Fibroblast of lung (primary cell): Measurements from ENCODE around the gene FOXC1. TPM values are rescaled to one million over a fixed set of nuclear protein-coding genes. Genes with fewer than 3 reads are reported as not detected.

Source experiments
- DNase-seq, 2 donors: peaks; one replicate each; pipeline versions ENCODE4 v3.0.0 to v3.0.0-alpha.2; 2010; ENCODE audit warnings: low read depth in 2 of 2
- H2AFZ ChIP-seq: 2 replicates; pipeline ENCODE4 v1.5.1; 2012; ENCODE audit warnings: low read length, control low read depth, inconsistent platforms
- H3K27ac ChIP-seq: 2 replicates; pipeline ENCODE4 v1.5.1; 2011; ENCODE audit warnings: low read length, control low read depth; ENCODE audit not compliant: insufficient read depth
- H3K27me3 ChIP-seq: 2 replicates; pipeline ENCODE4 v1.5.1; 2011; ENCODE audit warnings: mild to moderate bottlenecking, low read length; ENCODE audit not compliant: control insufficient read depth, insufficient read depth
- H3K36me3 ChIP-seq: 2 replicates; pipeline ENCODE4 v1.5.1; 2011; ENCODE audit warnings: low read length; ENCODE audit not compliant: control insufficient read depth, insufficient read depth
- H3K4me1 ChIP-seq: 2 replicates; pipeline ENCODE4 v1.5.1; 2011; ENCODE audit warnings: low read length; ENCODE audit not compliant: control insufficient read depth, insufficient read depth; ENCODE audit errors: extremely low read depth
- H3K4me2 ChIP-seq: 2 replicates; pipeline ENCODE4 v1.5.1; 2011; ENCODE audit warnings: low read length, control low read depth; ENCODE audit not compliant: insufficient read depth; ENCODE audit errors: extremely low read depth
- H3K4me3 ChIP-seq, 4 experiments: fragments of 200-600 bp in 1 of 4; sonication (generic) in 1 of 4; replicated peaks in 1 of 4; 2 replicates each; pipeline ENCODE4 v1.5.1; 2011 to 2016; ENCODE audit warnings: low read length in 4 of 4, low read depth in 3 of 4, mild to moderate bottlenecking in 3 of 4, control low read depth in 2 of 4, inconsistent platforms in 1 of 4, mixed read lengths in 1 of 4; ENCODE audit not compliant: insufficient read depth in 1 of 4; ENCODE audit errors: control extremely low read depth in 1 of 4
- H3K79me2 ChIP-seq: 2 replicates; pipeline ENCODE4 v1.5.1; 2012; ENCODE audit warnings: mild to moderate bottlenecking, low read length, inconsistent platforms; ENCODE audit not compliant: control insufficient read depth, insufficient read depth
- H3K9ac ChIP-seq: 2 replicates; pipeline ENCODE4 v1.5.1; 2011; ENCODE audit warnings: mild to moderate bottlenecking, low read length, control low read depth; ENCODE audit not compliant: insufficient read depth
- H3K9me3 ChIP-seq: 2 replicates; pipeline ENCODE4 v1.5.1; 2012; ENCODE audit warnings: low read depth, low read length; ENCODE audit not compliant: control insufficient read depth, insufficient read depth
- H4K20me1 ChIP-seq: 2 replicates; pipeline ENCODE4 v1.5.1; 2011; ENCODE audit warnings: low read length; ENCODE audit not compliant: control insufficient read depth, insufficient read depth; ENCODE audit errors: extremely low read depth
- EZH2 ChIP-seq: IDR thresholded peaks from 2 replicates; pipeline ENCODE4 v1.5.1; 2012; ENCODE audit warnings: low read length, control low read depth, mild to moderate bottlenecking; ENCODE audit errors: missing control alignments
- polyA plus RNA-seq, 2 donors: library from polyadenylated mRNA; depleted of rRNA in 1 of 2; stranded (reverse) in 1 of 2; unstranded in 1 of 2; fragments of >200 nt; gene quantifications; 2 replicates each; pipeline ENCODE4 v1.2.1, GENCODE V29; 2011 to 2012; ENCODE audit warnings: missing spikeins in 1 of 2
- total RNA-seq: library from RNA; depleted of rRNA; stranded (reverse); fragments of >200 nt; gene quantifications from 2 replicates; pipeline ENCODE4 v1.2.1, GENCODE V29; 2014
- TF ChIP-seq, protein P1 (sequence below), 2 donors: IDR thresholded peaks in 1 of 2; conservative IDR thresholded peaks in 1 of 2; 1 replicate in 1 of 2; 2 replicates in 1 of 2; pipeline ENCODE4 v1.5.1; 2011 to 2012; ENCODE audit warnings: low read length in 2 of 2, control low read depth in 1 of 2, inconsistent platforms in 1 of 2, low read depth in 1 of 2, mild to moderate bottlenecking in 1 of 2

FOXC1 gene
- total and polyA plus RNA-seq, 2 donors (not counting 1 experiment from before 2014, with no cell fraction given) = 0.66 to 2.3 TPM

DNA sequence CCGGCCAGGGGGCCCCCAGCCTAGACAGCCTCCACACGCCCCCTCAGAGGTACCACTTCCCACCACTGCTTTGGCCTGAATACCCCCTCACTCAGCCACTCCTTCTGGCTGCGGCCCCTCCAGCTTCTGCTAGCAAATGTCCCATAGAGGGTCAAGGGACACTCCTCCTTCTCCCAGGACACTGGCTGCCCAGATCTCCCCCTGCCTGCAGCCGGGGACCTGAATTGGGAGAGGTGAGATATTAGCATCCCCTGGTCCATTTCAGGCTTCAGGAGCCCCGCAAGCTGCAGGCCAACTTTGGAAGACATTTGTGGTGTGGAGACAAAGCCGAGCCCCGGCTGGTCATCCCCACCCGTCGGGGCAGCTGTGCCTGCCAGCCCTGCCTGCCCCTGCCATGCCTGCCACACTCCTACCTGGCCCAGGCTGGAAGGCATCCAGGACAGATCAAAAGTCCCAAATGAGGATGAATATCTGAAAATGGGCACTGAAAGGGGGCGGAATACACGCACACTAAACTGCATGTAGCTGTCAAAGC is 32.5 kb upstream of the FOXC1 start:
- Histone ChIP-seq H2AFZ (no peak overlapping the region), H3K27ac (no peak overlapping the region), H3K4me2 (no peak overlapping the region), H3K4me3 (no peak overlapping the region), H3K27me3 (no peaks in the 10 kb centered on the region), H3K36me3 (no peaks in the 10 kb centered on the region), H3K4me1 (peaks cover 2% of the 10 kb centered on the region), H3K9ac (no peak overlapping the region), H3K9me3 (no peaks in the 10 kb centered on the region), H3K79me2 (no peaks in the 10 kb centered on the region), H4K20me1 (no peaks in the 10 kb centered on the region)
- no peak for TF ChIP-seq EZH2
- TF ChIP-seq, protein P1, sequence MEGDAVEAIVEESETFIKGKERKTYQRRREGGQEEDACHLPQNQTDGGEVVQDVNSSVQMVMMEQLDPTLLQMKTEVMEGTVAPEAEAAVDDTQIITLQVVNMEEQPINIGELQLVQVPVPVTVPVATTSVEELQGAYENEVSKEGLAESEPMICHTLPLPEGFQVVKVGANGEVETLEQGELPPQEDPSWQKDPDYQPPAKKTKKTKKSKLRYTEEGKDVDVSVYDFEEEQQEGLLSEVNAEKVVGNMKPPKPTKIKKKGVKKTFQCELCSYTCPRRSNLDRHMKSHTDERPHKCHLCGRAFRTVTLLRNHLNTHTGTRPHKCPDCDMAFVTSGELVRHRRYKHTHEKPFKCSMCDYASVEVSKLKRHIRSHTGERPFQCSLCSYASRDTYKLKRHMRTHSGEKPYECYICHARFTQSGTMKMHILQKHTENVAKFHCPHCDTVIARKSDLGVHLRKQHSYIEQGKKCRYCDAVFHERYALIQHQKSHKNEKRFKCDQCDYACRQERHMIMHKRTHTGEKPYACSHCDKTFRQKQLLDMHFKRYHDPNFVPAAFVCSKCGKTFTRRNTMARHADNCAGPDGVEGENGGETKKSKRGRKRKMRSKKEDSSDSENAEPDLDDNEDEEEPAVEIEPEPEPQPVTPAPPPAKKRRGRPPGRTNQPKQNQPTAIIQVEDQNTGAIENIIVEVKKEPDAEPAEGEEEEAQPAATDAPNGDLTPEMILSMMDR (conservative IDR thresholded peaks at IDR 0.05 in 1 of 2, IDR thresholded peaks at IDR 0.05 in 1 of 2; ENCODE audit: low read depth in 1 of 2, low read length in 2 of 2) = no peak
- no peak for DNase-seq

DNA sequence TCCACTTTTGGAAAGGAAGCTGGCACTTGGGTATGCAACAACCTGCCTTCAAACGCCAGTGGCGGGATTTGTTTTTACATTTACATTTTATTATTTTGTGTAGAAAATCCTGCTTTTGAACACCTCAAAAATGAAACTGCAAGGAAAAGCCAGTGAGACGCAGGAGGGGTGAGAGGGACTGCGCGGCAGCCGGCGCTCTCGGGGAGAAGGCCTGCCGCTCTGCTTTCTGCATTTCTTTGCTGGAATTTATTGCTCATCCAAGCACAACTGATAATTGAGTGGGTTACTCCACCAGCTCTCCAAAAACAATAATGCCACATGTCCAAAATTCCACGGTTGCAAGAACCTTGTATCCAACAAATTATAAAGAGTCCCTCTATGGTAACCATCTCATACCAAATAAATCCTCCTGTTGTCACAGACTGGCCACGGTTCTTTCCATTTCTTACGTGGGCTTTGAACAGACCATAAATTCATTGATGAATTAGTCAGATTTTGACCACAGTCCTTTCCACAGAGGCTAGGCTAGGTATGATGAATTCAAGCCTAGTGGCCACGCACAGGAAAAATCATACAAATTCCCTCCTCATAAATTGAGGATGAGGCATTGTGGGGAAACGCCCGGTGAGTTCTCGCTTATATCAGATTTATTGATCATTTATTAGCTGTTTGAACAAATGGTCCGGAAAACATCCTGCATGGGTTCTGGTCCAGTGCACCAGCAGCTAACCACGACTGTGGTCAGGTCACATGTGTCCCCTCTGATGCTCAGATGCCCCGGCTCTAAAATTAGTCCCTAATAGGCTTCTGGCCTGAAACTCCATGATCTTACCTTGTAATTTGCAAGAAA is 31.6 kb upstream of the FOXC1 start:
- Histone ChIP-seq H3K4me2 (no peak overlapping the region), H2AFZ (no peak overlapping the region), H4K20me1 (no peaks in the 10 kb centered on the region), H3K79me2 (no peaks in the 10 kb centered on the region), H3K9ac (no peak overlapping the region), H3K36me3 (no peaks in the 10 kb centered on the region), H3K4me1 (peaks cover 2% of the 10 kb centered on the region), H3K27me3 (no peaks in the 10 kb centered on the region), H3K27ac (no peak overlapping the region), H3K4me3 (no peak overlapping the region), H3K9me3 (no peaks in the 10 kb centered on the region)
- TF ChIP-seq, protein P1 (conservative IDR thresholded peaks at IDR 0.05 in 1 of 2, IDR thresholded peaks at IDR 0.05 in 1 of 2; ENCODE audit: low read depth in 1 of 2, low read length in 2 of 2) = no peak
- TF ChIP-seq EZH2 = no peak
- no peak for DNase-seq

DNA sequence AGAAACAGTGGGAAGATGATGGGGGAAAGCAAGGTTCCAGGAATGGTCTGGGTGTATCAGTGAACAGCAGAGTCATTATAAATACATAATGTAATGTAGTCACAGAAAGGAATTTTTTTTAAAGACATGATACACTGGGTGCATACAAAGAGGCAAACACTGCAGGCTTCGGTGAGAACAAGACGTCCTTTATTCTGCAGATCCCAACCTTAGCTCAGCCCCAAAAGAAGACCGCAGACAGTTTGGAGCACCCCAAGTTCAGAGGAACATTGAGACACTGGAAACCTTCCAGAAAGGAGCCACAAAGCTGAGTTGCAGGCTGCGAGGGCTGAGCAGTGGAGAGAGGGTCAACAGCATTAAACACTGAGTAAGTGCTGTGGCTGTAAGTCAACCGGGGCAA is 30.6 kb upstream of the FOXC1 start:
- Histone ChIP-seq H3K27me3 (no peaks in the 10 kb centered on the region), H3K27ac (no peak overlapping the region), H3K9ac (no peak overlapping the region), H3K36me3 (no peaks in the 10 kb centered on the region), H3K79me2 (no peaks in the 10 kb centered on the region), H3K4me2 (no peak overlapping the region), H2AFZ (no peak overlapping the region), H3K4me3 (no peak overlapping the region), H4K20me1 (no peaks in the 10 kb centered on the region), H3K4me1 (peaks cover 2% of the 10 kb centered on the region), H3K9me3 (no peaks in the 10 kb centered on the region)
- no peak for DNase-seq
- TF ChIP-seq EZH2 = no peak
- TF ChIP-seq, protein P1 (conservative IDR thresholded peaks at IDR 0.05 in 1 of 2, IDR thresholded peaks at IDR 0.05 in 1 of 2; ENCODE audit: low read depth in 1 of 2, low read length in 2 of 2) = no peak
